NCI-H526 treated with DMSO at 0.1 percent for 48 hours (cell line): ENCODE results near the gene STIL.
A peak's percentile ranks its signal among the peaks of the same experiment; 100 is the strongest.
"Not testable (repeated sequence)": the region's sequence is repeated elsewhere in the genome, so short reads cannot be mapped to it uniquely, and the experiment has no call there.

ENCODE experiments used
- DNase-seq: peaks from one replicate; lab custom pipeline; 2025; lab: John Stamatoyannopoulos, UW

The STIL gene

DNA sequence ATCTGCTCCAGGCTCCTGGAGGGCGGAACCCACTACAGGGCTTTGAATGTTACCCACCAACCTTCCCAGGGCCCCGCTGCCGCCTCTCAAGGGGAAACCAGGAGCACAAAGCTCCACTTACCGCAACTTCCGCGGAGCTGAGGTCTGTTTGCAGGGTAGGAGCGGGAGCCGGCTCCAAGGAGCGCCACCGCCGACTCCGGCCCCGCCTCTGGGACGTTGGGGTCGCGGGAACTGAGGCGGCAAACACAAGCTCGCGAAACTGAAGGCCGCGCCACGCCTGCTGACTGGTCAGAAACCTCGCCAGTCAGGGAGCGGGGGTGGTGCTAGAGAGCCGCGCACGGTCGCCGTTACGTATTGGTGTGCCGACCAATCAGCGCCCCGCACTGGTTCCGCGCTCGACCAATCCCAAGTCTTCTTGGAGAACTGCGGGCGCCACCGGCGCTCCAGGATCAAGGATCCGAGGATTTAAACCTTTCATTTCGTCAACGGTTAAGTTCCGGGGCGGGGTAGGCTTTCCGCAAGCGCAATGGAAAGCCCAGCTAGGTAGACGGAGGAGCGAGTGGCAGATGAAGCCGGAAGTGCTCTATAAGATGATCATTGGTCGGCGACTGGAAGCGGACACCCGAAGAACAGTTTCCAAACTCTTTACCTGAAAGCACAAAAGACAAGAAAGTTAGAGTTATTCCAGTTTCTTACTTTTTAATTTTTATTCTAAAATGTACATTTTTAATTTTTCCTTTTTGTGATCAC, at the start of gene STIL:
Gene STIL, minus strand, starts transcription at position 233 of the 750 bp plus-strand sequence. CDS start 3,828 bp downstream, outside the sequence.
- peak; percentile 97 for DNase-seq

DNA sequence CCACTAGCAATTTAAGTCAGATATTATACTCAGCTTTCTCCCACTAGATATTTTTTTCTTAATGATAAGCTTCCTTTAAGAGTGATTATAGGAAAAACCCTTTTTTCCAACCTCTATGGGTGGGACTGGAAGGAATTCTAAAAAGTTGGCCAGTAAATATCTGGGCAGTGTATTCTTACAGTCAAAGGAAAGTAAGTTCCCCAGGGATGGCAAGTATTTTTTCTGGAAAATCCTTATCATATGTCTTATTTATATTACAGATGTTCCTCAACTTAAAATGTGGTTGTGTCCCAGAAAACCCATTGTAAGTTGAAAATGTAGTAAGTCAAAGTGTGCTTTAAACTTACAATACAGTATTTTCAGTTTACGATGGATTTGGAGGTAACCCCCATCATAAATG, 48.9 kb upstream of the STIL start:
- no peak for DNase-seq

DNA sequence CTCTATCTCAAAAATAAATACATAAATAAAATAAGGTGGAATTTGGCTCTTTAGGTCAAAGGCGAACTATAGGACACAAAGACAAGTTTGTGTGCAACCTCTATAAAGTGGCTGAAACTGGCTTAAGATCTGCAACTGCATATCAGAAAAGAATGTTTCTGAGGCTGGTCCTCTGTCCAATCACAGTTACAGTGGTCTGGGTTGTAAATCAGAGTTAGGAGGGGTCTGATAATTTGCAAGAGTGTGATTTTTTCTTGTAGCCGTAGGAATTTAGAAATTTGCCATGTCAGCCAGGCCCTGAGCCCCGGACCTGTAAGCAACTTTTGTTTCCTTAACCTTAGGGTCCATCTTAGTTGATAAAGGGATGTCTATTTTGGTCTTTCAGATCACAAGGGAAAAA, 47.4 kb upstream of the STIL start:
- DNase-seq, result no peak

DNA sequence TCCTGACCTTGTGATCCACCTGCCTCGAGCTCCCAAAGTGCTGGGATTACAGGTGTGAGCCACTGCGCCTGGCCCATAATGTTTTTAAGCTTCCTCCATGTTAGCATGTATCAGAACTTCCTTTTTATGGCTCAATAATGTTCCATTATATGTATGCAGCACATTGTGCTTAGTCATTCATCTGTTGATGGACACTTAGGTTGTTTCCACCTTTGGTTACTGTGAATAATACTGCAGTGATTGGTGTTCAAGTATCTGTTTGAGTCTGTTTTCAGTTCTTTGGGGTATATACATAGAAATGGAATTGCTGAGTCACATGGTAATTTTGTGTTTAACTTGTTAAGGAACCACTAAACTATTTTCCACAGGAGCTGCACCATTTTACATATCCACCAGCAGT, 37.4 kb upstream of the STIL start:
- DNase-seq, result no peak

DNA sequence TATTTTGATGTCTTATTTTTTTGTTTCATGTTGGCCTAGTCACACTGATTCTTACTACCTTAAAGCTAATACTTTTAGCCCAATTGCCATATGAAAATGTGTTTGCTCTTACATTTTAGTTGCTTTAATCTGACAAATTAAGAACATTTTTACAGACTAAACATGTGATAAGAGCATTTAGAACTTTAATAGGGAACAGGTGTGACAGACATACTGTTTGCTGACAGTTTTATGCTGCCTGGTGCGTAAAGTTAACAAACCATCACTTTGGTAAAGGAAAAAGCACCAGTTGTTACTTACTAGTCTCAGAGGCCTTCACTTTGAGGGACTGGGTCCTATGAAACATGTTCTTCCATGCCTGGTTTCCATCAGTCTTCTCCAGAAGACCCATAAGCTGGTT, 34.3 kb upstream of the STIL start:
- no peak for DNase-seq

DNA sequence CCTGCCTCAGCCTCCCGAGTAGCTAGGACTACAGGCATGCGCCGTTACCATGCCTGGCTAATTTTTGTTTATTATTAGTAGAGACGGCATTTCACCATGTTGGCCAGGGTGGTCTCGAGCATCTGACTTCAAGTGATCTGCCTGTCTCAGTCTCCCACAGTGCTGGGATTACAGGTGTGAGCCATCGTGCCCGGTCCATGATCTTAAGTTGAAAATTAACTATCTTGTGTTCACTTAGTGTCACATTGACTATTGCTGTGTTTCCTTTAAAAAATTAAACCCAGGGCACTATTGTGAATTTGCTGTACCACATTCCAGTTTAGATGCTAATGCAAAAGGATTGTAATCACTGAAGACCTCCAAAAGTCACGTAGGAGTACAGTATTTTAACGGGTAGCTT, 33.8 kb upstream of the STIL start:
- DNase-seq, result no peak

DNA sequence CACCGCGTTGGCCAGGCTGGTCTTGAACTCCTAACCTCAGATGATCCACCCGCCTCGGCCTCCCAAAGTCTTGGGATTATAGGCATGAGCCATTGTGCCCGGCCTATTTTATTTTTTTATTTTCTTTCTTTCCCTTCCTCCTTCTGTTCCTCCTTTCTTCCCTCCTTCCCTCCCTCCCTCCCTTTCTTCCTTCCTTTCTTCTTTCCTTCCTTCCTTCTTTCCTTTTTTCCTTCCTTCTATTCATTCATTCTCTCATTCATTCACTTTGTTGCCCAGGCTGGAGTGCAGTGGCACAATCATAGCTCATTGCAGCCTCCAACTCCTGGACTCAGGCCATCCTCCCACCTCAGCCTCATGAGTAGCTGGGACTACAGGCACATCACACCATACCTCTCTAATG, 33.0 kb upstream of the STIL start:
- DNase-seq, result not testable (repeated sequence)

DNA sequence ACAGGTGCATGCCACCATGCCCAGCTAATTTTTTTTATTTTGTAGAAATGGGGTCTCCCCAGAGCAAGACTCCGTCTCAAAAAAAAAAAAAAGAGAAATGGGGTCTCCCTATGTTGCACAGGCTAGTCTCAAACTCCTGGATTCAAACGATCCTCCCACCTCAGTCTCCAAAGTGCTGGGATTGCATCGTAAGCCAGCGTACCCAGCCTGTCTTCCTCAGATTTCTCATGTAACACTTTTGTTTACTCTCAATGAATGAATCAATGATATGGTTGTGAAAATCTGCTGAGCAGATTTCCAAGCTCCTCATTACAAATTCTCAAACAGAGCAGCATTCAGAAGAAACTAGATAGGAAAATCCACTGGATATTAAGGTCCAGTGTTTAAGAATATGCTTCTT, 26.3 kb upstream of the STIL start:
- no peak for DNase-seq

DNA sequence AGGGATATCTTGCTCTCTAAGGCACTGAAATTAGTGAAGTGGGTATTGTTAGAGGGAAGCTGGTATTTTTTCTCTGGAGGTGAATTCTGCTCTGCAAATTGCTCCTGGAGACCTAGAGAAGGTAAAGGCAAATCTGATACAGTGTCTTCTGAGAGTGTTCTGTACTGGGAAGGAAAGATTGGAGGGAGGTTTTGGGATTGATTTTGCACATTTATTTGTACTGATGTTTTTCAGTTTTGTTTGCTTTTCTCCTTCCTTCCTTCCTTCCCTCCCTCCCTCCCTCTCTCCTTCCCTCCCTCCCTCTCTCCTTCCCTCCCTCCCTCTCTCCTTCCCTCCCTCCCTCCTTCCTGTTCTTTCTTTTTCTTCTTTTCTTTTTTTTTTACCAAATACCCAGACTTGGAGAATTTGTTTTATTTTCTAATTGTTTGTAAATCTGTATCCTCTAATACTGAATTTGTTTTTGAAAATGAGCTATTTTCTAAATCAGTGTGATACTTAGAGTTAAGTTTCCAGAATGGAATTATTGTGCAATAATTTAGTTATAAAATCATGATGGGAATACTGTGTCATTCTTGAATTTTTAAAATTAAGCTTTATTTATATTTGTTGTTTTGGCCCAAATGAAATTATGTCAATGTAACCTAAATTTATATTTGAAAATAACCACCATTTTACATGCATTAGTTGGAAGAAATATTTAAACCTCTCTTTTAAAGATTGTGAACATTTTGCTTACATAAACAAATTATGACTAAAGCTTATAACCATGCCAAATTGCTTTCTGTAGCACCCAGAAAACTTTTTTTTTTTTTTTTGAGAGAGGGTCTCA, 24.5 kb upstream of the STIL start:
- DNase-seq, result no peak

DNA sequence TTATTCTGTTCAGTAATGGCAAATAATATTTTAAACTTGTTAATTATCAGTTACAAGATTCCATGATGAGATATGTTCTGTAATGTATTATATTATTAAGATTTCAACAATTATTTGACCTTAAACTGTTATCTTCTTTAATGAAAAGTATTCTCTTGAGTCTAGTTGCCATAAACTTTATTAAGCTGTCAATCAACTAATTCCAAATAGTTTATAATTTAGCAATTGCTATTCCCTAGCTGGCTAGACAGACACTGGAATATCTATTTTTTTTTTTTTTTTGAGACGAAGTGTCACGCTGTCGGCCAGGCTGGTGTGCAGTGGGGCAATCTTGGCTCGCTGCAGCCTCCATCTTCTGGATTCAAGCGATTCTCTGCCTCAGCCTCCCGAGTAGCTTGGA, 23.4 kb upstream of the STIL start:
- no peak for DNase-seq

DNA sequence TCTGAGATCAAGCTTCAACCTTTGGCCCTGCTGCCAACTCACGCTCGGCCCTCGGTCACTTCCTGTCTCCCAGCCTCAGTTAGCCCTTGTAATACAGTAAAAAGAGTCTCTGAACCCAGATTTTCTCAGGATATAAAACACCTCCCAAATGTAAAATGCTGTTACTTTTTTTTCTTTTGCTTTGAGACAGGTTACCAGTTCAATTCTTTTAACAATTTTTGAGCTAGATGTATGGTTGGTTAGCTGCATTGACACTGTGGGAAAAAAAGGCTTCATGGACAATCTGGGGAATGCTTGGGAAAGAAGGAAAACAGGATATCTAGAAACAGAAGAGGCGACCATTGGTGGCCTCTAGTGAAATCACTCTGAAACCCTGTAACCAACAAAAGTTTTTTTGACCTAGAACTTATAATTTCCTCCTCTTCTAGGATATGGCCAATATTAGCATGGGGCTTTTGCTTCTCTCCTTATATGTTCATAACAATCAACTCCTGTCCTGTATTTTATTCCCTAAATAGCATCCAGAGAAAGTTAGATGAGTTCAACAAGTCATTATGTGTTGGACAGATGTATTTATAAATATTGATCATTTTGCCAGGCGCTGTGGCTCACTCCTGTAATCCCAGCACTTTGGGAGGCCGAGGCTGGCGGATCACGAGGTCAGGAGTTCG, 21.0 kb upstream of the STIL start:
- DNase-seq, result no peak

DNA sequence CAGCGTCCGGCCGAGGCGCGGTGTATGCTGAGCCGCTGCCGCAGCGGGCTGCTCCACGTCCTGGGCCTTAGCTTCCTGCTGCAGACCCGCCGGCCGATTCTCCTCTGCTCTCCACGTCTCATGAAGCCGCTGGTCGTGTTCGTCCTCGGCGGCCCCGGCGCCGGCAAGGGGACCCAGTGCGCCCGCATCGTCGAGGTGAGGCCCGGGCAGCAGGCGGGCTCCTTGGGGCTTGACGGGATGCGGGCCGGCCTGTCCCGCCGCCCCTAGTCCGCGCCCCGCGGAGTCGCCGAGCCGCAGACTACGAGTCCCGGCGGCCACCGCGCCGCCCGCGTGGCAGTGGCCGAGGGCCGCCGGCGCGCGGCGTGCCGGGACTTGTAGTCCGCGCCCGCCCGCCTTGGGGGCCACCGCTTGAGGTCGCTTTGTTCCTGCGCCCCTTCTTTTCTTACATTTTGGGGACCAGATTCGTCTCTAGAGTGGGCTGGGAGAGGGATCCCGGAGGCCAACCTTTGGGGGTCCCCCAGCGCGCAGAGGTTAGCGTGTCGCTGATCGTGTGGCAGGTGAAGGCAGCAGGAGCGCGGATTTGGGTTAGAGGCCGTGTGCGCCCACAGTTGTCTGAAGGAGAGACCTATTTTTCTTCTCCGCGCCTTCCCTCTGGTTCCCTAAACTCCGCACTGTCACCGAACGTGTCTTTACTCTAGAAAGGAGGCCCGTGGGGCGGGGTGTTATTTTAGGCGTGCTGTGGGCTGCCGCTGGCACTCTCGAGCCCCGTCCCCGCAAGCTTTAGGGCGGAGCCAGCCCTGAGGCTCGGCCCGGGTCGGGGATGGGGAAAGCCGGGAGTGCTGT, 20.2 kb upstream of the STIL start:
- DNase-seq, result peak; percentile 81

DNA sequence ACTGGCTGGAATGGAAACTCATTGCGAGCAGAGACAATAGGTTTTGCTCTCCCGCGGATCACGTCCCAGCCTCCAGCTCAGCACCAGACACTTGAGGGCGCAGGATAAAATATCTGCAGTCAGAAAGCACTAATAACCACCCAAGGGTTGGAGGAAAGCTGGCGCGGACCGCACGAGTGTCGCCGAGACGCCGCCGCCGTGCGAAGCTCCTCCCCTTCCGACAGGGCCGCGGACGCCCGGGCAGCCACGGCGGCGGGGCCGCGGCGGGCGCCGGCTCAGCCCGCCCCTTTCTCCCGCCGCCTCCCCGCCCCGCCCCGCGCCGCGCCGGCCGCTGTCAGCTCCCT, 19.6 kb upstream of the STIL start, which contains the start of gene CMPK1:
Gene CMPK1, plus strand, starts transcription at position 213 of the 344 bp plus-strand sequence. CDS start 156 bp downstream, outside the sequence.
- peak; percentile 83 for DNase-seq

DNA sequence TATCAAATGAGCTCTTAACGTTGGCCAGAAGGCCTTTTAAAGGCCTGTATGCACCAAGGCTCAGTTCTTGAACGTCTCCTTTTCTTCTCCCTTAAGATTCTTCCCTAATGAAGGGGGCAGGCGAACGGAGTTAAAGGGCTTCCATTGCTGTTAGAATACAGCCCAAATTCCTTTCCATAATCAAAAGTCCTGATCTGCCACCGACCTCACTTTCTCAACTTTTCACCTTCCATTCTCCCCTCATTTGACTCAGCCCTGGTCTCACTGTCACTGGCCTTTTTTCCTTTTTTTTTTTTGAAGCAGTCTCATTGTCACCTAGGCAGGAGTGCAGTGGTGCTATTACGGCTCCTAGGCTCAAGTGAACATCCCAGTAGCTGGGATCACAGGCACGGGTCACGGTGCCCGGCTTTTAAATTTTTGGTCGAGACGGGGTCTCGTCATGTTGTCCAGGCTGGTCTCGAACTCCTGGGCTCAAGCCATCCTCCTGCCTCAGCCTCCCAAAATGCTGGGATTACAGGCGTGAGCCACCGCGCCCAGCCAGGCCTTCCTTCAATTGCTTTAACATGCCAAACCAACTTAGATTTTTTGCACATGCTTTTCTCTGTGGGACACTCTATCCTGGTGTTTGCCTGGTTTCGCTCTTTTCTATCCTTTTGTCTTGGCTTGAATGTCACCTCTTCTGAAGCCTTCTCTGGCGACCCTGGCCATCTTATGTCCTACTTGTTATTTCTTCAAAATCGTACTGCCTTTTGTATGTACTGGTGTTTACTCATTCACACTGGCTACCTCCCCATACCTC, 19.0 kb upstream of the STIL start:
- no peak for DNase-seq

DNA sequence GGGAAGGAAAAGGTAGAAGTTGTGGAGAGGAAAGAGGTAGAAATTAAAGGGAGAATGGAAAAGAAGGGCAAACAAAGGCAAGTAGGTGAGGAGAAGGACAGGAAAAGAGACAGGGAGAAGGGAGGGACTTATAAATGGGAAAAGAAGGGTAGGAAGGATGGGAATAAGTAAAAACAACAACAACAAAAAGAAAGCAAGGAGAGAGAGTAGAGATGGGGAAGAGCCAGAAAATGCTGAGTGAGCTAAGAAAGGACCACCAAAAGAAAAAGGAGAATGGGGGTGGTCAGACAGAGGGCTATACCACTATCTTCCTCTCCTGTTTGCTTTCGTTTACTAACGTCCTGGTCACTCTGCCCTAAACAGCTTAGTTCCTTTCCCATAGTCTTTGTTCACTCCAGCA, 17.9 kb upstream of the STIL start:
- DNase-seq, result no peak

DNA sequence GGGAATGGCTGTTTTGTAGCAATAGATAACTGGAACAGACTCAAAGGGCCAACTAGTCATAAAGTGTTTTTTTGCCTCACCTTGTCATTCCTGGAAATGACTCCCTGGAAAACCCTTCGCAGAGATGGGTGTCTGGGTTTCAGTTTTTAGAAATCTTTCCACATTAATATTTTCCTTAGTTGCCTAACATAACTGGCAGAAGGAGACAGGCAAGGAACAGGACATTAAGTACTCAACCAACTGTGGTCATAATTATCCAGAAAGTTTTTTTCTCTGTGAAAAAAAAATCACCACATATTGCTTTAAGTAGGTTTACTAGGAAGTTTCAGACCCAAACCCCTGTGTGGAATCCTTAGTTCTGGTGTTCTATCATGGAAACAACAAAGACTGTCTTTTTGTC, 16.3 kb upstream of the STIL start:
- DNase-seq, result no peak

DNA sequence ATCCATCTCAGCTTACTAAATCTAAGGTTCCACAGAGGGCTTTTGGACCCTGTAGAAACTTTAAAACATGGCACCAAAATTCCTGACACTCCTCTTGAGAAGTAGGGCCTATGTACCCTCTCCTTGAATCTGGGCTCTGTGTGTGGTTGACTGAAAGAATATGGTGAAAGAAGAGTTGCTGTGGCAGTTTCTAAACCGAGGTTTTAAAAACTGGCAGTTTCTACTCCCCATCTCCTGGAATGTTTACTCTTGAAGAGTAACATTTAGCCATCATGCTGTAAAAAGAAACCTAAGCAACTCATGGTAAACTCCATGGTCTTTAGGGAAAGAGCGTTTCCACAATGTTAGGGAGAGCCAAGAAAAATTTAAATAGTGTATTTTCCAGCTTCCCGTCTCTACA, 15.0 kb upstream of the STIL start:
- no peak for DNase-seq

DNA sequence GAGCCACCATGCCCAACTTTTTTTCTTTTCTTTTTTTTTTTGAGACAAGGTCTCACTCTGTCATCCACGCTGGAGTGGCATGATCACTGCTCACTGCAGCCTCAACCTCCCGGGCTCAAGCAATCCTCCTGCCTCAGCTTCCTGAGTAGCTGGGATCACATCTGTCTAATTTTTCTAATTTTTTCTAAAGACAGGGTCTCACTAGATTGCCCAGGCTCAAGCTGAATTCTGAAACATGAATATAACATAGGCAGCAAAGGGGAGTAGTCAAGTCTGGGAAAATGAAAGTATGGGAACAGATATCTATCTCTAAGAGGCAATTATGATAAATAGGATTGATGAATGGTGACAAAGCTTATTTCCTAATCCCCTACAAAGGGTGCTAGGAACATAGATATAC, 12.3 kb upstream of the STIL start:
- no peak for DNase-seq

DNA sequence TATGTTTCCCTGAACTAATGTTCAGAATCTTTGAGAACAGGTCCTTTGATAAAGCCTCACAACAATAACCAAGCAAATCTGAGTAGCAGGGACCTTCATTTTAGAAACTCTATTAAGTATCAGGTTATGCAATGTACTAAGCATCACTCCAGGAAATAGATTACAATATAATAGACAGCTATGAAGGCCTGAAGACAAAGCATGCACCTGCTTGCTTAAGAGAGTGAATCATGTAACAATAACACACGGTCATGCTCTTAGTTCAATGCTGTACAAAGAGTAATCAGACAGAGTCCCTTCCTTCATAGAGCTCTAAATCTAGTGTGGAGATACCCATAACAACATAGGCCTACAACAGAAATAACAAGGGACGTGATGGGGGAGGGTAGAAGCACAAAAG, 11.6 kb upstream of the STIL start:
- no peak for DNase-seq

DNA sequence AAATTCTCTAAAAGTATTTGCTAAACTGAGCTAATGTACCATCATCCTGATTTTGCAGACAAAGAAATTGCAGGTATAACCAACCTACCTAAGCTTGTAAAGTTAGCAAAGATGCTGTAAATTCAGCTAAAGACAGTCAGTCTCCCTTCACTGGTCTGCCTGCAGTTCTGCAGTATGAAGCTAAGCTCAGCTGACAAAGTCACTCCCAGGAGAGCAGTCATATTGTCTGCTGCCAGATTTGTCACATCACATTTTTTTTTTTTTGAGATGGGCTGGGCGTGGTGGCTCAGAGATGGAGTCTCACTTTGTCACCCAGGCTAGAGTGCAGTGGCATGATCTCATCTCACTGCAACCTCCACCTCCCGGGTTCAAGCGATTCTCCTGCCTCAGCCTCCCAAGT, 10.7 kb upstream of the STIL start:
- DNase-seq, result no peak

DNA sequence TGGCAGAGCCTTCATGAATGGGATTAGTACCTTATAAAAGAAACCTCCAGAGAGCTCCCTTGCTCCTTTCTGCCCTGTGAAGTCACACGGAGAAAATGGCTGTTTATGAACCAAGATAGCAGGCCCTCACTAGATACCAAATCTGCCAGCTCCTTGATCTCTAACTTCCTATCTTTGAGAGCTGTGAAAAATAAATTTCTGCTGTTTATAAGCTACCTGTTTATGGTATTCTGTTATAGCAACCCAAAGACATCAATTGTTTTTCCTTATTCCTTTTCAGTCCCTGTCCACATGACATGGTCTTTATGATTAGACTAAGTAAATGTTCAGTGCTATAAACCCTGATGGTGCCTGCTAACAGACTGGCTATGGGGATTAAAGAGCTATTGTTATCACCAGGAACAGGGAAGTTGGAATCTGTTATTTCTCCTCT, 9.7 kb upstream of the STIL start:
- peak; percentile 88 for DNase-seq
